Hematopoietic multipotent progenitor cell treated with erythropoietin and hydrocortisone succinate and interleukin-3 and kit ligand, for 4 days (in vitro differentiated cells): ENCODE results near the gene M6PR.
A peak's percentile ranks its signal among the peaks of the same experiment; 100 is the strongest.
"Not testable (repeated sequence)": the region's sequence is repeated elsewhere in the genome, so short reads cannot be mapped to it uniquely, and the experiment has no call there.

Experiments used
- DNase-seq: peaks from one replicate; pipeline ENCODE4 v3.0.0-alpha.2; 2015

Gene M6PR

DNA sequence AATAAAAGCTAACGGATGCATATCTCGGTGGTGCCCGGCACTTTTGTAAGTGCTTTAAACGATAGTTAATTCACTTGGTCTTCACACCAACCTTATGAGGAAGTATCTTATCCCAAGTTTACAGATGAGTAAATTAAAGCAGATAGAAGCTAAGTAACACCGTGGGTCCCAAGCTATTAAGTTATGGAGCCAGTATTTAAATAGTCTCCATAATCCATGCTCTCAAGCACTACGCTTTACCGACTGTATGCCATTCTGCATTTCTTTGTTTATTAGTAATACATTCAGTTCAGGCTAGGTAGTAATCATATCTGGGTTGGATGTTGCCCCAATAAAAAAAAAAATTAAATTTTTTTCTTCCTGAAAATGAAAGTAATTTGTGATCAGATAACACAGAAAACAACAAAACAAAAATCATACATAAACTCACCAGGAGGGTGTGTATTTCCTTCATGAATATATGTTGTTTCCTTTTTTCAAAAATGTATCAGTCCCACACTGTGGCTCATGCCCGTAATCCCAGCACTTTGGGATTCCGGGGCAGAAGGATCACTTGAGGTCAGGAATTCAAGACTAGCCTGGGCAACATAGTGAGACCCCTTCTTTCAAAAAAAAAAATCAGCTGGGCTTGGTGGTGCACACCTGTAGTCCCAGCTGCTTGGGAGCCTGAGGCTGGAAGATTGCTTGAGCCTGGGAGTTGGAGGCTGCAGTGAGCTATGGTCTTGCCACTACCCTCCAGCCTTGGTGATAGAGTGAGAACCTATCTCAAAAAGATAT is 1.4 kb upstream of the M6PR start:
- DNase-seq, result peak; percentile 69

DNA sequence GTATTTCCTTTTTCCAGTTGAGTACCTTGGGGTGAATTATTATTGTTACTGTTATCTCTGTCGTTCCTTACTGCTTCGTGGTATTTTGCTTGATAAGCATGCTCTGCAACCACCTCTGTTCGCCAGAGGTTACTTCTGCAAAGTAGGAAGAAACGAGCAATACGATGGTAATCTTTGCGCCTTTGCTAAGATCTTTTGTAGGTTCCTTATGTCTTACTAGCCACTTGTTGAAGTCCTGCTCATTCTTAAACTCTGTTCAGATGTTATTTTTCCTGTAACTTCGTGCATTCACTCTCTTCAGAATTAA is 729 bp upstream of the M6PR start:
- DNase-seq, result no peak

GRCh38 chr12:8948701-8949341 is 624 bp downstream of the M6PR start:
- peak; percentile 77 for DNase-seq

GRCh38 chr12:8947737-8948136 is 1.7 kb downstream of the M6PR start:
- peak; percentile 27 for DNase-seq

DNA sequence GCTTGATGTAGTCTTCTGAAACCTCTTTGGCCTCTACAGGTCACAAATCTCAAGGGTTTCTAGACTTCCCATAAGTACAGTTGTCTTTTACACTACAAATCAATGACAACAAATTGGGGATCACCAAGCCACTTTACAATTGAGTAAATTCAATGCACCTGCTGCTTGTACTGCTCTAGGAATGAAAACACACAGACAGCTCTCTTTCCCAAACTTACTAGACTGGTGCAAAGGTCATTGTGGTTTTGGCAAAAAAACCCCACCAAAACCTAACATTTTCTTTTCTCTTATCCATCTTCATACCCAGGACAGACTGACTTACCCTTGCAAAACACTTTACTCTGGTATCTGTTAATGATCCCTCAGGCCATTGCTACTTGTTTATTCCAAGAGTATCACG is 2.7 kb downstream of the M6PR start:
- no peak for DNase-seq

GRCh38 chr12:8943565-8944186 is 5.8 kb downstream of the M6PR start:
- no peak for DNase-seq

GRCh38 chr12:8941691-8942478 is 7.6 kb downstream of the M6PR start:
- no peak for DNase-seq

GRCh38 chr12:8937842-8938442 is 11.5 kb downstream of the M6PR start:
- not testable (repeated sequence) for DNase-seq

DNA sequence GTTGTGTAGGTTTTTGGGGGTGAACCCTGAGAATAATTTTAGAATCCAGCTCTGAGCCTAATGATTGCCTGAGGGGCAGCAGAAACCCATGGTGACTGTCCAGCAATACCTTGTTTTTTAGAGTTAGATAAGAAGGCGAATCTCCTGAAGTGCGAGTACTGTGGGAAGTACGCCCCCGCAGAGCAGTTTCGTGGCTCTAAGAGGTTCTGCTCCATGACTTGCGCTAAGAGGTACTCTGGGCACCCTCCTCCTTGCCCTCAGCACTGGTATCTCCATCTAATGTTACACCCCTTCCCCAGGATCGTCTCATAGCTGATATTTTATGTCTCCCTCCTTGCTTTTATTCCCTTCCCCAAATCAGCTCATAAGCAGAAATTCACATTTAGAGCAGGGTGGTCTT is 12.7 kb downstream of the M6PR start:
- no peak for DNase-seq

DNA sequence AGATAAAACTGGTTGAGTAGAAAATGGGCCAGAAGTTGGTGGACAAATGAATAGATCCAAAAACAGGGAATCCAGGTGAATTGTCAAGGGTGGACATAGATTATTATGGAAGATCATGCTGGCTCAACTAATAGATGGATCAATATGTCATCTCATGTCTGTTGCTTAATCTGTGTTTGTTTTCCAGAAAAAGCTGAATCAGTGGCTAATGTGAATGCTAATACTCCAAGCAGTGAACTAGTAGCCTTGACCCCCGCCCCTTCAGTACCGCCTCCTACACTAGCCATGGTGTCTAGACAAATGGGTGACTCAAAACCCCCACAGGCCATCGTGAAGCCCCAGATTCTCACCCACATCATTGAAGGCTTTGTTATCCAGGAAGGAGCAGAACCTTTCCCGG is 15.4 kb downstream of the M6PR start:
- DNase-seq, result not testable (repeated sequence)

GRCh38 chr12:8932464-8932863 is 17.0 kb downstream of the M6PR start:
- DNase-seq, result not testable (repeated sequence)

DNA sequence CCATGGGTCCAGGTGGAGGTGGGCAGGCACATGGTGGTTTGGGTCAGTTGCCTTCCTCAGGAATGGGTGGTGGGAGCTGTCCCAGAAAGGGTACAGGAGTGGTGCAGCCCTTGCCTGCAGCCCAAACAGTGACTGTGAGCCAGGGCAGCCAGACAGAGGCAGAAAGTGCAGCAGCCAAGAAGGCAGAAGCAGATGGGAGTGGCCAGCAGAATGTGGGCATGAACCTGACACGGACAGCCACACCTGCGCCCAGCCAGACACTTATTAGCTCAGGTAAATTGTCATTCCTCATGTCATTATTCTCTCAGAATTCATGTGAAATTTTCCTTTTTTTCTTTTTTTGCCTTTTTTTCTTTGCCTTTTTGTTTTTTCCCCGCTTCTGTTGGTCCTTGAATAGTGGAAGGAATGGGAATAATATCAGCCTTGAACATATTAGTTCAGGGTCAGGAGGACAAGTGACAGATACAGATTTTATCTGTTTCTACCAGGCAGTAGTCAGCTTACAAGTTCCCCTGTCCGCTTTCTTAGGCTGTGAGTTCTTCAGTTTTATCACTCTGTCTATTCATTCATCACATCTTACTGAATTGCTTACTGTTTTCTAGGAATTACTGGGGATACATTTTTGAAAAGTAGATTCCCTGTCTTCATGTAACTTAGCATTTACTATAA is 18.7 kb downstream of the M6PR start:
- not testable (repeated sequence) for DNase-seq

DNA sequence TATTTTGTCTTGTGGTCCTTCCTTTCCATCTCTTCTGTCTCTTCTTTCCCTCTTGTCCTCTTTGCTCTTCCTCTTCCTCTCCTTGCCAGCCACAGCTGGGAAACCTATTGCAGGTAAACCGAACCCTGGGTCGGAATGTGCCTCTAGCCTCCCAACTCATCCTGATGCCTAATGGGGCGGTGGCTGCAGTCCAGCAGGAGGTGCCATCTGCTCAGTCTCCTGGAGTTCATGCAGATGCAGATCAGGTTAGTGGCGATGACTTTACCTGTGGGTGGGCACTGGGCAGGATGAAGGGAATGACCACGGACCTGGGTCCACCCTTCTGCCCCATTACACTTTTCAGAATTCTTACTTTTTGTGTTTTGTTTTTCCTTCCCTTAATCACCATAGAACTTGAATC is 26.9 kb downstream of the M6PR start:
- DNase-seq, result no peak

DNA sequence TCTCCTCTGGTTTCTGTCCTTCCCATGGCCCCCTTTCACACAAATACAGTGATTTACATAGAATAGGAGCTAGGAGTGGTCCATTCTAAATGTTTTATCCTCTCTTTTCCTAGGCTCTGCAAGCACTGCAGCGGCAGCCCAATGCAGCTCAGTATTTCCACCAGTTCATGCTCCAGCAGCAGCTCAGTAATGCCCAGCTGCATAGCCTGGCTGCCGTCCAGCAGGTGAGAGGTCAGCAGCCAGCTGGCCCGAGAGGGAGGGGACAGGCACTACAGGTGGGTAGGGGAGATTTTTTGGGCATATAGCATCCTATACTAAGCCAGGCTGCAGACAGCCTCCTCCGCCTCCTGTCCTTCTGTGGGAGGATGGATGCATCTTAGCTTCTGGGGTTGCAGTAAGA is 29.8 kb downstream of the M6PR start:
- not testable (repeated sequence) for DNase-seq

GRCh38 chr12:8917751-8918150 is 31.7 kb downstream of the M6PR start:
- no peak for DNase-seq

- no peak for DNase-seq
Measured at GRCh38 chr12:8917031-8917430, 32.4 kb downstream of the M6PR start.

- DNase-seq, result no peak
Measured at GRCh38 chr12:8916154-8916553, 33.3 kb downstream of the M6PR start.

DNA sequence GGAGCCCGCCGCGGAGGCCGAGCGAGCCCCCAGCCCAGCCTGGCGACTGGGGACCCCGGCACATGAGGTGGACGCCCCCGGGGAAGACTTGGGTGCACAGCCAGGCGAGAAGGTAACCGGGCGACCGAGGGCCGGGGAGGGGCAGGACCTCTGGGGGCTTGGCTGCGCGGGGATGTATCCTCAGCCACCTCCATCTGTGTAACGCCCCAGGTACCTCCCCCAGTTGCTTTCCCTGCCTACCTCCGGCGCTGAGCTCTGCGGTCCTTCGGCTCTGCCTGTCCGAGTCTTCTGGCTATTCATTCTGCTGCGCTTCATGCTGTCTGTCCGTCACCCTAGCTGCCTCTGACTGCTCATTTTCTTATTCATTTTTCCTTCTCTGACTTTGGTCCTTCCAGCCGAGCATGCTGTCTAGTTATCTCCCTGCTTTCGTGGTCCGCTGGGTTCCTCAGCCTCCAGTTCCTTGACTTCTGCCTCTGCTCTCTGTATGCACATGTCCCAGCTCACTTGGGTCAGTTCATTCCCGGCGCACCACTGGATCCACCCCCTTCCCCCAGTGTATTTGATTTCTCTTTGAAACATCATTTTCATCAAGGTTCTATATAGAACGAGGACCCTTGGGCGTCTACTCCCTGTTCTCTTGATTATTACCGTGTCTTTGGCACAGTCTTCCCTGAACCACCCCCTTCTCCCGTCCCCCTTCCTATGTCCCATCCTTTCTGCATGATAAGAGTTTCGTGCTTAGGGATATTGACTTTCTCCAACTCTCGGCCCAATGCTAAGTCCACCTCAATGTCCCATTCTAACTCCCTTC is 34.5 kb downstream of the M6PR start:
- DNase-seq, result peak; percentile 68

DNA sequence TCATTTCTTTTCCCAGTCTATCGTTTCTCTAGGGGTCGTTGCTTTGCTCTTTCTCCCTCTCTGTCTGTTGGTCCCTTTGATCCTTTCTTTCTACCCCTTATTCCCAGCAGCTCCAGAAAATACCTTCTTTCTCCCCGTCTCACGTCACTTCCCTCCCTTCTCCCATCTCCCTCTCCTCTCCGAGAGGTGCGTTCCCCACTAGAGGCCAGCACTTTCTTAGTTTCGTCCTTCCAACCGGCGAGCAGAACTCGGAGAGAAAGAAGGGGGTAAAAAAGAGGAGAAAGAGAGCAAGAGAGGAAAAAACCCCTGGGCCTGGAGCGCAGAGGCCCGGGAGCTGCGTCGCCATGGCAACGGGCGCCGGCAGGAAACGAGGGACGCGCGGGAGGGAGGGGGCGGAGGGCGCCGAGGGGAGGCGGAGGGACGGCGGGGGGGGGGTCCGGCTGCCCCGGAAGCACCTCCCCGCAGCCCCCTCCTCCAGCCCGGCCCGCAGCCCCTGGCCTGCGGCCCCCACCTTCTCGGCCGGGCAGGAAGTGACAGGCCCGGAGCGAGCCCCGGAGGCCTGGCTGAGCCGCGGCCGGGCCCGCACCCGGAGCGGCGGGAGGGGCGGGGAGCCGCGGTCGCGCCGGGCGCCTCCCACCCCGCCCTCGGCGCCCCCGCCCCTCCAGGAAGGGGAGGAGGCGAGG is 35.3 kb downstream of the M6PR start, which contains the start of gene PHC1:
Gene PHC1, plus strand, starts transcription at position 477 of the 683 bp plus-strand sequence. CDS start 3,169 bp downstream, outside the sequence.
- DNase-seq, result peak; percentile 88

DNA sequence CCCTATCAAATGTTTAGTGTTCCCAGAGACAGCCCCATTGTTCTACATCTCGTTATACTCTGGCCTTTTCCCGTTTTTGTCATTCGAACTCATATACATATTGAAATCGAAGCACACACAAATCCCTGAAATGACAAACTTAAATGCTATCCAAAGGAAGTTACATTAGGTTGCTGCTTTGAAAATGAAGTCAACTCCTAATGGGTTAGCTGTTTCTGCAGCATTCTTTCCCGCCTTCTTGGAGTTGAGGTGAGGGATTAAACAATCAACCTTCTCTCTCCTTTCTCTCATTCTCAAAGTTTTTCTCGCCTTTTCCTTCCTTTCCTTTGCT is 35.8 kb downstream of the M6PR start:
- DNase-seq, result no peak

DNA sequence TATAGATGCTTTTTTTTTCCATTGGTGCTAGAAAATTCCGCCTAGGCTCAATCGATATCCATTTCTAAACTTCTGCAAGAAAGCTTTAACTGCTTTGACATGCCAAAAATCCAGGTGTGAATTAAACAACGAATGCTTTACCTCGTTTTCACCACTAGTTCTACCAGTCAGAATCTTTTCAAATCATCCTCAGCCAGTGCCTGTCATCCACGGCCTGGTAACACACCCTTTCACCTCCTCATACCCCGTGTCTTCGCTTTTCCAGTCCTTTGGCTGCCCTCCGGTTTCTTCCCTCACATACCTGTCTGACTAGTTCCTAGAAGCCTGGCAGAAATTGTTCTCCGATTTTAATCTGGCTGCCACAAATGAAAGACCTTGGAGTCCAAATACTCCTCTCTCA is 36.5 kb downstream of the M6PR start:
- DNase-seq, result peak; percentile 37
